Measurements from ENCODE around the gene SLC22A3.

SLC22A3 gene

GRCh38 chr6:160394654-160395035, 46.5 kb downstream of the SLC22A3 start:
- Histone ChIP-seq H3K27ac (ENCODE audit: low read depth, low read length) (no peak overlapping the region), H3K4me3 (ENCODE audit: low read length) (no peak overlapping the region), H3K9me2 (replicated peaks; ENCODE audit: control insufficient read depth, low read length) (no peaks in the 10 kb centered on the region), H3F3A (ENCODE audit: control insufficient read depth, insufficient read depth) (no peaks in the 10 kb centered on the region), H3K36me3 (ENCODE audit: control insufficient read depth, low read length) (no peaks in the 10 kb centered on the region), H3K4me1 (ENCODE audit: control insufficient read depth, low read length) (no peaks in the 10 kb centered on the region), H3K4me2 (ENCODE audit: low read length) (no peak overlapping the region), H3K9me3 (ENCODE audit: control insufficient read depth, insufficient read depth, low read length) (no peaks in the 10 kb centered on the region), H3K79me2 (ENCODE audit: control insufficient read depth, low read length) (no peaks in the 10 kb centered on the region), H3K27me3 (ENCODE audit: control insufficient read depth, low read length) (no peaks in the 10 kb centered on the region), H4K20me1 (ENCODE audit: control insufficient read depth, insufficient read depth, low read depth, low read length) (no peaks in the 10 kb centered on the region)
- no peak for TF ChIP-seq EZH2phosphoT487 (IDR thresholded peaks at IDR 0.05; ENCODE audit: borderline replicate concordance, low read length)
- no peak for TF ChIP-seq CTCF (IDR thresholded peaks at IDR 0.05; ENCODE audit: low read depth, low read length, poor library complexity, severe bottlenecking)

GRCh38 chr6:160395187-160395586, 47.0 kb downstream of the SLC22A3 start:
- Histone ChIP-seq H3F3A (ENCODE audit: control insufficient read depth, insufficient read depth) (no peaks in the 10 kb centered on the region), H3K36me3 (ENCODE audit: control insufficient read depth, low read length) (no peaks in the 10 kb centered on the region), H3K27ac (ENCODE audit: low read depth, low read length) (no peak overlapping the region), H3K4me1 (ENCODE audit: control insufficient read depth, low read length) (no peaks in the 10 kb centered on the region), H3K9me2 (replicated peaks; ENCODE audit: control insufficient read depth, low read length) (no peaks in the 10 kb centered on the region), H3K27me3 (ENCODE audit: control insufficient read depth, low read length) (no peaks in the 10 kb centered on the region), H4K20me1 (ENCODE audit: control insufficient read depth, insufficient read depth, low read depth, low read length) (no peaks in the 10 kb centered on the region), H3K4me2 (ENCODE audit: low read length) (no peak overlapping the region), H3K4me3 (ENCODE audit: low read length) (no peak overlapping the region), H3K79me2 (ENCODE audit: control insufficient read depth, low read length) (no peaks in the 10 kb centered on the region), H3K9me3 (ENCODE audit: control insufficient read depth, insufficient read depth, low read length) (no peaks in the 10 kb centered on the region)
- TF ChIP-seq EZH2phosphoT487 (IDR thresholded peaks at IDR 0.05; ENCODE audit: borderline replicate concordance, low read length), result no peak
- TF ChIP-seq CTCF (IDR thresholded peaks at IDR 0.05; ENCODE audit: low read depth, low read length, poor library complexity, severe bottlenecking), result no peak

GRCh38 chr6:160396292-160396691, 48.1 kb downstream of the SLC22A3 start:
- no peak overlapping the region for H3K4me2 ChIP-seq (ENCODE audit: low read length)
- no peak overlapping the region for H3K4me3 ChIP-seq (ENCODE audit: low read length)
- H3K27ac ChIP-seq (ENCODE audit: low read depth, low read length), result no peak overlapping the region
- no peaks in the 10 kb centered on the region for H3F3A ChIP-seq (ENCODE audit: control insufficient read depth, insufficient read depth)
- H4K20me1 ChIP-seq (ENCODE audit: control insufficient read depth, insufficient read depth, low read depth, low read length), result no peaks in the 10 kb centered on the region
- no peaks in the 10 kb centered on the region for H3K27me3 ChIP-seq (ENCODE audit: control insufficient read depth, low read length)
- H3K4me1 ChIP-seq (ENCODE audit: control insufficient read depth, low read length), result no peaks in the 10 kb centered on the region
- H3K9me2 ChIP-seq (replicated peaks; ENCODE audit: control insufficient read depth, low read length), result no peaks in the 10 kb centered on the region
- TF ChIP-seq CTCF (IDR thresholded peaks at IDR 0.05; ENCODE audit: low read depth, low read length, poor library complexity, severe bottlenecking), result no peak
- no peak for TF ChIP-seq EZH2phosphoT487 (IDR thresholded peaks at IDR 0.05; ENCODE audit: borderline replicate concordance, low read length)
- H3K36me3 ChIP-seq (ENCODE audit: control insufficient read depth, low read length), result no peaks in the 10 kb centered on the region
- no peaks in the 10 kb centered on the region for H3K79me2 ChIP-seq (ENCODE audit: control insufficient read depth, low read length)
- H3K9me3 ChIP-seq (ENCODE audit: control insufficient read depth, insufficient read depth, low read length), result no peaks in the 10 kb centered on the region
